ENCODE data around the gene PDGFC. TPM values are rescaled to one million over a fixed set of nuclear protein-coding genes. Genes with fewer than 3 reads are reported as not detected.

Gene PDGFC
- total RNA-seq, 1 experiment from 2014 or later, result 4.5 TPM

DNA sequence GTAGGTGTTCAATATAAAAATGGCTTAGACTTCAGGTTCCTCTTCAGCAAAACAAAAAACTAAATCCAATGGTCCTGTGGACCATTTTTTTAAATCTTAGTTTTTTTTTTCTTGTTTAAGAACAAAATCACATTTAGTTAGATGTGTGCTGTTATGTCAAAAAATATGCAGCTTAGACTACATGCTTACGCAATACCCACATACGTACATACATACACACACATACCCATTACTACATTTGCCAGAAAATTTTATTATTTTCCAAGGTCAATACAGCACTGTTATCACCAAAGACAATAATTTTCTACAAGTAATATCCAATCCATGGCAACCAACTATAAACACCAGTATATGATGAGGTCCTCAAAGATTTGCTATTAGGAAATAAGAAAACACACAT is 144.1 kb downstream of the PDGFC start:
- no peak overlapping the region for H2BK15ac ChIP-seq (ENCODE audit: low read depth, low read length)
- H2BK120ac ChIP-seq (ENCODE audit: low read depth, low read length, poor library complexity, severe bottlenecking), result no peak overlapping the region
- H3K27ac ChIP-seq (ENCODE audit: insufficient read length, low read depth, low read length), result no peak overlapping the region
- no peak overlapping the region for H3K27ac Mint-ChIP-seq
- H2AFZ ChIP-seq (ENCODE audit: low read length), result no peak overlapping the region
- 100% methylated on average over 2 of the region's 2 CpGs for WGBS (ENCODE audit: extremely low coverage, insufficient read length, low lambda C conversion rate)
- no peaks in the 10 kb centered on the region for H3K23me2 ChIP-seq (ENCODE audit: insufficient read length, low read depth, low read length, poor library complexity, severe bottlenecking)
- no peak overlapping the region for H3K9ac ChIP-seq (ENCODE audit: extremely low read depth, insufficient read length, low read length)
- no peaks in the 10 kb centered on the region for H3K4me1 Mint-ChIP-seq
- no peak overlapping the region for H4K5ac ChIP-seq (ENCODE audit: insufficient read length, low read depth, low read length)
- H3K14ac ChIP-seq (ENCODE audit: insufficient read depth, low read length), result no peak overlapping the region
- no peak overlapping the region for H3K4me2 ChIP-seq (ENCODE audit: insufficient read depth, insufficient read length, low read length)
- H3K27me3 Mint-ChIP-seq (ENCODE audit: low read depth), result no peaks in the 10 kb centered on the region
- no peak overlapping the region for H3K4me3 Mint-ChIP-seq
- DNase-seq, result no peak
- H3K4me1 ChIP-seq (ENCODE audit: insufficient read depth, low read length), result no peaks in the 10 kb centered on the region
- H3T11ph ChIP-seq (ENCODE audit: low read length), result no peak overlapping the region
- no peak overlapping the region for H3K23ac ChIP-seq (ENCODE audit: insufficient read length, low read depth, low read length)
- no peaks in the 10 kb centered on the region for H3K79me2 ChIP-seq (ENCODE audit: insufficient read depth, low read length)
- TF ChIP-seq, protein P1, sequence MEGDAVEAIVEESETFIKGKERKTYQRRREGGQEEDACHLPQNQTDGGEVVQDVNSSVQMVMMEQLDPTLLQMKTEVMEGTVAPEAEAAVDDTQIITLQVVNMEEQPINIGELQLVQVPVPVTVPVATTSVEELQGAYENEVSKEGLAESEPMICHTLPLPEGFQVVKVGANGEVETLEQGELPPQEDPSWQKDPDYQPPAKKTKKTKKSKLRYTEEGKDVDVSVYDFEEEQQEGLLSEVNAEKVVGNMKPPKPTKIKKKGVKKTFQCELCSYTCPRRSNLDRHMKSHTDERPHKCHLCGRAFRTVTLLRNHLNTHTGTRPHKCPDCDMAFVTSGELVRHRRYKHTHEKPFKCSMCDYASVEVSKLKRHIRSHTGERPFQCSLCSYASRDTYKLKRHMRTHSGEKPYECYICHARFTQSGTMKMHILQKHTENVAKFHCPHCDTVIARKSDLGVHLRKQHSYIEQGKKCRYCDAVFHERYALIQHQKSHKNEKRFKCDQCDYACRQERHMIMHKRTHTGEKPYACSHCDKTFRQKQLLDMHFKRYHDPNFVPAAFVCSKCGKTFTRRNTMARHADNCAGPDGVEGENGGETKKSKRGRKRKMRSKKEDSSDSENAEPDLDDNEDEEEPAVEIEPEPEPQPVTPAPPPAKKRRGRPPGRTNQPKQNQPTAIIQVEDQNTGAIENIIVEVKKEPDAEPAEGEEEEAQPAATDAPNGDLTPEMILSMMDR (conservative IDR thresholded peaks at IDR 0.05), result no peak
- no peaks in the 10 kb centered on the region for H3K27me3 ChIP-seq (ENCODE audit: insufficient read depth, low read length)
- H3K4ac ChIP-seq (ENCODE audit: low read depth, low read length), result no peak overlapping the region
- no peaks in the 10 kb centered on the region for H4K20me1 ChIP-seq (ENCODE audit: control insufficient read depth, insufficient read depth, insufficient read length)
- no peaks in the 10 kb centered on the region for H3K9me3 Mint-ChIP-seq
- no peak overlapping the region for H2BK12ac ChIP-seq (ENCODE audit: insufficient read length, low read depth, low read length)
- H3K36me3 Mint-ChIP-seq (ENCODE audit: insufficient read depth in 1 of 3, low read depth in 3 of 3), result no peaks in the 10 kb centered on the region
- no peaks in the 10 kb centered on the region for H3K9me3 ChIP-seq (ENCODE audit: control insufficient read depth, low read depth, low read length)
- no peaks in the 10 kb centered on the region for H3K79me1 ChIP-seq (ENCODE audit: insufficient read depth, low read depth, low read length, poor library complexity, severe bottlenecking)
- no peak overlapping the region for H3K56ac ChIP-seq (ENCODE audit: insufficient read length, low read depth, low read length)
- no peak overlapping the region for H2AK5ac ChIP-seq (ENCODE audit: insufficient read length, low read length)
- H2BK20ac ChIP-seq (ENCODE audit: low read depth, low read length, poor library complexity, severe bottlenecking), result no peak overlapping the region
- H4K91ac ChIP-seq (ENCODE audit: insufficient read length, low read depth, low read length), result no peak overlapping the region
- no peak overlapping the region for H2BK5ac ChIP-seq (ENCODE audit: insufficient read length, low read length)
- no peak overlapping the region for H4K8ac ChIP-seq (replicated peaks; ENCODE audit: insufficient read length, low read depth, low read length)
- H3K18ac ChIP-seq (ENCODE audit: insufficient read length, low read depth, low read length), result no peak overlapping the region
